ENCODE data around the gene CST8. TPM values are rescaled to one million over a fixed set of nuclear protein-coding genes. Genes with fewer than 3 reads are reported as not detected.

Gene CST8
- total RNA-seq, 2 donors from 2014 or later: not detected

DNA sequence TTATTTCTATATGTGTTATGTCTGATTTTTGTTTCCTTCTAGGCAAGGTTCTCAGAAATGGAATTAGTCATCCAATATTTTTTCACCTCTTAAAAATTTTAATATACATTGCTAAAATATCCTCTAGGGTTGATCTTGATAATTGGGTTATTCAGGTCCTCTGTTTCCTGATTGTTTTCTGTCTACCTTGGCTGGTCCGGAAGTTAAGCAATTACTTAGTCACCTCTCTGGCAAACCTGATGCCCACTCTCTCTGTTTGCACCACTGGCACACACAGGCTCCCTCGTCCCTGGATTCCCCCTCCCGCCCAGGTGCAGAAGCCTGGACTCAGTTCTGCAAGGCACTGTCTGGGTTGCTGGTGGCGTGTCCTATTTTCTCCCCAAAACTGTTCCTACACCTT lies 49.7 kb downstream of the CST8 start:
- no peak for DNase-seq (ENCODE audit: low spot score)
- Mint-ChIP-seq H3K27me3 (peaks cover 11 to 12% of the 10 kb centered on the region in 2 donors), H3K9me3 (no peaks in the 10 kb centered on the region), H3K27ac (no peak overlapping the region), H3K4me3 (no peak overlapping the region), H3K36me3 (no peaks in the 10 kb centered on the region), H3K4me1 (ENCODE audit: low read depth in 2 of 2) (no peaks in the 10 kb centered on the region)
- ATAC-seq: no peak

GRCh38 chr20:23541330-23541729 lies 50.4 kb downstream of the CST8 start:
- H3K9me3 Mint-ChIP-seq: no peaks in the 10 kb centered on the region
- peaks cover 11 to 12% of the 10 kb centered on the region in 2 donors for H3K27me3 Mint-ChIP-seq
- H3K27ac Mint-ChIP-seq: no peak overlapping the region
- no peaks in the 10 kb centered on the region for H3K4me1 Mint-ChIP-seq (ENCODE audit: low read depth in 2 of 2)
- ATAC-seq: no peak
- H3K36me3 Mint-ChIP-seq: no peaks in the 10 kb centered on the region
- no peak overlapping the region for H3K4me3 Mint-ChIP-seq
- no peak for DNase-seq (ENCODE audit: low spot score)

DNA sequence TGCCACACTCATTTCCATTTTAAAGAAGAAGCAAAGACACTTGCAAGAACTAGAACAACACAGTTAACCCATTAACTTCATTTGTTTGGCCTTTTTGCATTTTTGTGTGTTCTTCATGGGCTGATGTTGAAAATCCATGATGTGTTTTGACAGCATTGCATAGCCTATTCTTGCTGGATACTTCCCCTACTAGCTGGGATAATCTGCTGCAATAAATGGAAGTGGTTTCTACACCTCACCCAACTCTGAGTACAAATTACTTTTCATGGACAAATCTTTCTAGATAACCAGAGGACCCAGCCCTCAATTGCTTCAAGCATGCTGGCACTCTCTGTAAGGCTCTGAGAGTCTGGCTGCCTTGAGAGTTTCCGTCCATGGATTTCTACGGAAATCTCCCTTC lies 50.9 kb downstream of the CST8 start:
- no peak for ATAC-seq
- H3K27me3 Mint-ChIP-seq: peaks cover 11 to 12% of the 10 kb centered on the region in 2 donors
- no peak overlapping the region for H3K4me3 Mint-ChIP-seq
- no peaks in the 10 kb centered on the region for H3K4me1 Mint-ChIP-seq (ENCODE audit: low read depth in 2 of 2)
- no peaks in the 10 kb centered on the region for H3K36me3 Mint-ChIP-seq
- no peak for DNase-seq (ENCODE audit: low spot score)
- H3K27ac Mint-ChIP-seq: no peak overlapping the region
- H3K9me3 Mint-ChIP-seq: no peaks in the 10 kb centered on the region

DNA sequence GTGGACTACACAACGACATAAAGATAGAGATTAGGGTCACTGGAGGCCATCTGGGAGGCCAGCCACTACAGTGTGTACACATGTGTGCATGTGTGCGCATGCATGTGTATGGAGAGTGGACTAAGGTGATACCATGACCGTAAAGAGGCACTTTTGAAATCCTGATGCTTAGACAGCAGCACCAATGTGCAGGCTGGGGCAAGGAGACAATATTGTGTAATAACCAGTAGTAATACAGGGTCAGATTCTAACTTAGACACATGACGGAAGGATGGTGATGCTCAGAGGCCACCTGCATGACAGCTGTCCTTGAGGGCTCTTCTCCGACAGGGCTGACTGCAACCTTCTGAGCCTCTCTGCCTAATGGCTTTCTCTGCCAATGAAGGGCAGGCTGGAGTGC lies 51.9 kb downstream of the CST8 start:
- no peak overlapping the region for H3K27ac Mint-ChIP-seq
- H3K4me3 Mint-ChIP-seq: no peak overlapping the region
- DNase-seq (ENCODE audit: low spot score) (no peak), ATAC-seq (no peak)
- H3K36me3 Mint-ChIP-seq: no peaks in the 10 kb centered on the region
- H3K27me3 Mint-ChIP-seq: peaks cover 11 to 12% of the 10 kb centered on the region in 2 donors
- no peaks in the 10 kb centered on the region for H3K4me1 Mint-ChIP-seq (ENCODE audit: low read depth in 2 of 2)
- no peaks in the 10 kb centered on the region for H3K9me3 Mint-ChIP-seq

DNA sequence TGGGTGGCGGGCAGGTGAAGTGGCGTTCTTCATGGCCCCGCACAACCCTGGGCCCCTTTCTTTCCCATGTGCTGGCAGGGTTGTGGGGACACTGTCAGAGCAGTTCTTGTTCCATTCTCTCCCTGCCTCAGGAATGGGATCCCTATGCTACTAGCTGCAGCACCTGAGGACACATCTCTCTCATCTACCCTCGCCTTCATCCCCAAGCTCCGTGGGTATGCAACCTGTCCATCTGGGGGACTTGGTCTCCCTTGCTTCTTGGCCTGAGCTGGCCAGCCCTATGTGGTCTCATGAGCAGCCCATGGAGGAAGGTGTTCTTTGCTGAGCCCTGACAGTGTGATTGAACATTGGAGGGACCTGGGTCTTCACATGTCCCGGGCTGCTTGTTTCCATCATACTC lies 53.2 kb downstream of the CST8 start:
- Mint-ChIP-seq H3K9me3 (no peaks in the 10 kb centered on the region), H3K27me3 (peaks cover 9 to 10% of the 10 kb centered on the region in 2 donors), H3K27ac (no peak overlapping the region), H3K4me1 (ENCODE audit: low read depth in 2 of 2) (no peaks in the 10 kb centered on the region), H3K4me3 (no peak overlapping the region), H3K36me3 (no peaks in the 10 kb centered on the region)
- no peak for ATAC-seq
- DNase-seq (ENCODE audit: low spot score): no peak

Other genes starting within 250 kb of the CST8 start
- gene NXT1, start 140.3 kb upstream of the CST8 start, total RNA-seq: 10 to 100 TPM; 32.5 to 57.6 TPM
- 10 to 100 TPM; 17.9 to 20.9 TPM for gene GZF1, start 128.9 kb upstream of the CST8 start, total RNA-seq
- gene NAPB, start 69.6 kb upstream of the CST8 start, total RNA-seq: 10 to 100 TPM; 12.4 to 16.6 TPM
- not detected for gene CSTL1, start 51.4 kb upstream of the CST8 start, total RNA-seq
- not detected for gene CST11, start 38.2 kb upstream of the CST8 start, total RNA-seq
- not detected for gene CST9L, start 77.4 kb downstream of the CST8 start, total RNA-seq
- not detected for gene CST9, start 114.8 kb downstream of the CST8 start, total RNA-seq
- 10 to 100 TPM in 1 of 2 donors, 1 to 10 TPM in 1; 5.4 to 16.6 TPM for gene CST3, start 146.8 kb downstream of the CST8 start, total RNA-seq
- gene CST4, start 197.9 kb downstream of the CST8 start, total RNA-seq: not detected

Measured in natural killer cell treated with Interleukin-12 subunit alpha and Interleukin-12 subunit beta and Interleukin-15 and Interleukin-18, amount 100 ng/mL, for 72 hours (primary cell).